Activated effector memory CD4-positive, alpha-beta T cell treated with anti-CD3 and anti-CD28 coated beads, Interleukin-2, amount 50 U/mL, for 16 hours (primary cell): ENCODE data around the gene DNAJC7.

Experiments
- DNase-seq: peaks from one replicate; pipeline ENCODE4 v3.0.0-alpha.2; 2020

DNAJC7 gene

DNA sequence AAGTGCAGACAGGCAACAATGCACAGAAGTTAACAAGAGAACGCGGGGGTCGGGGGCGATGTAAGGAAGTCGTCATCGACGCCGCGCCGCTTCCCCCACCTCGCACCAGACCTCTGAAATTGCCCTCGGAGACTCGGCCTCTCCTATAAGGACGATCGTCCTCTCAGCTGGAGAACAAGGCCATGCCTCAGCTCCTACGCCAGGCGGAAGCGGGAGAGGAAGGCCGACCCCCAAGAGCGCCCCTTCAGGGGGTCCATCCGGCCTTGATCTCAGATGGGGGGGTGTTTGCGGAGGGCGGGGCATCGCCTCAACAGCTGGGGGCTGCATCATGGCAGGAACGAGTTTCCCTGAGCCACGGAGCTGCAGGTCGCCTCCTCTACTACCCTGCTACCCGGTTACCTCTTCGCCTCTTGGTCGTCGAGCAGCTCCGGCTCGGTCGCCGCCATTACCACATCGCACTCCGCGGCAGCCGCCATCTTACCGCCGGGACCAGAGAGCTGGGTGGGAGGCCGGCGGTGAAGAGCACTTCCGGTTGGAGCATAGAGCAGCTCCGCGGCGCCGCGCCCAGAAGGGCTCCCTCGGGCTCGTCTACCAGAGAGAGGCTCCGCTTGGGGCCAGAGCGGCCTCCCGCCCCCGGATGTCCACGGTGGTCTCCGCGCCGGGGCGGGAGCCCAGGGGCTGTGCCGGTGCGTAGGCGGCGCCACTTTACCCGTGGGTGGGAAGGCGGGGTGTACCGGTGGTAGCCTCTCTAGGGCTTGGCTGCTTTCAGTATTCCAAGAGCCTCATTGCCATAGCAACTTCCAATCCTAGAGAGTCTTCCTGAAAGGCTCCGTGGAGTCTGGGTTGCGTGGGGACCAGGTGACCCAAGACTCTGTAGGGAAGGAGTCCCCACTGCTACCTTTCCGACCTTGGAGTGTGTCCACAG, at the start of gene DNAJC7:
DNAJC7 (minus strand) TSS at position 499 of the 925 bp plus-strand sequence; CDS start at position 476, 23 bp downstream.
- peak; percentile 96 for DNase-seq

DNA sequence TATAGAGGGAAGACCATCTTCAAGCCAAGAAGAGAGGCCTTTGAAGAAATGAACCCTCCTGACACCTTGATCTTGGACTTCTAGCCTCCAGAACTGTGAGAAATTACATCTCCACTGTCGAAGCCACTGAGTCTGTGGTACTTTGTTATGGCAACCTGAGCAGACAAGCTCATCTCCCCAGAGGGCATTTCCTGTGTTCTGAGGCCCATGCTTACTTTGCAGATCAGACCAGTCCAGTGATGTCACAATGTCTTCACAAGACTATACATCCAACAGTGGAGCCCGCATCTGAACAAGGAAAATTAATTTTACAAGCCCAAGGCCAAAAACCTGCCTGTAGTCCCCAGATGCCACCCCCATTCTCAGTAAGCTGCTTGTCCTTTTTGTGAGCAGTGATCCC, 48.0 kb upstream of the DNAJC7 start:
- DNase-seq: no peak

DNA sequence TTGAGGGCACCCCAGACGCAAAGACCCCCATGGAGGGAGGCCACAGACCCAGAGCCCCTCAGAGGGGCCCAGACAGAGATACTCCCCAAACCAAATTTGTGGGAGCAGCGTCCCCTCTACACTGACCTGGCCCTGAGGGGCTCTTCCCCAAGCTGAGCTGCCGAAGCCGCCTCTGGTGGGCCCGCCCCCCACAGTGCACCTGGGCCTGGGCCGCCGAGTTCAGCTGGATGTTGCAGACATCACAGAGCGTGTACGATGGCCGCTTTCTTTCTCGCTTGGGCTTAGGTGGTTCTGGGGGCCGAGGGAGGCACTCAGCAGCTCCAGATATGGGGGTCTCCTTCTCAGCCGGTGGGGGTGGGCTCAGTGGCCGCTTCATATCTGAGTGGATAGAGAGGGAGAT, 45.4 kb upstream of the DNAJC7 start:
- DNase-seq: no peak

DNA sequence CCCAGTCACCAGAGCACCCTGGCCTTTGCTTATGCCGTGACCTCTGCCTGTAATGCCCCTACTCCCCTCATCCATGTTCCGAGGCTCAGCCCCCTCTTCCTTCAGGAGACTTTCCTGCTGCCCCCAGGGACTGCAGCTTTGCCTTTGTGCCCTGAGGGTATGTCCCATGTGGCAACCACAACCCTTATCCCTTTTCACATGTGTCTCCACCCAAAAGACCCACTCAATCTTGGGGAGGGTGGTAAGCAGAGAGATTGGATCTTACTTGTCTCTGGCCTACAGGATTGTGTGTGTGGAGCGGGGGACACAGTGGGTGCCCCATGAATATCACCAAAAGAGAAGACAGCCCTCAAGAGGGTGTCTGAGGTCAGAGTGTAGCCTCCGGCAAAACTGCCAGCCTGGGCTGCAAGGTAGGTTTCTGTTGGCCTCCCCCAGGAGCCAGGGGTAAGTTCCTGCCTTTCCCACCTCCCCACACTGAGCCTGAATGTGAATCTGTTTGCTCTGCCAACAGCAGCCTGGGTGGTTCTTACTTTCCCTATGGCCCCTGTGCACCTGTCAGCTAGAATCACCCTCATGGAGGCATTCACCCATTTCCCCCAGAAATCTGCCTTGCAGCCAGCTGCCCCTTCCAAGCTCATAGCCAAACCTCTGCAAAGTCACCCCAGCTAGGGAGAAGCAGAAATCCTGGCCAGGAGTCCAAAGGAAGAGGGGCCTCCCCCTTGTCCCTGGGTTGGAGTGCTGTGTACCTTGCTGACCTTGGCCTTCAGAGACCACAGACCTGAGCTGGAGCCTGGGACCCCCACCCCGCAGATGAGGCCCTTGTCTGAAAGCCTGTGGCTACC, 44.6 kb upstream of the DNAJC7 start:
- DNase-seq: no peak

GRCh38 chr17:42060231-42060630, 43.0 kb upstream of the DNAJC7 start:
- no peak for DNase-seq

- DNase-seq: no peak
These were observed 42.6 kb upstream of the DNAJC7 start for GRCh38 chr17:42059815-42060214.

DNA sequence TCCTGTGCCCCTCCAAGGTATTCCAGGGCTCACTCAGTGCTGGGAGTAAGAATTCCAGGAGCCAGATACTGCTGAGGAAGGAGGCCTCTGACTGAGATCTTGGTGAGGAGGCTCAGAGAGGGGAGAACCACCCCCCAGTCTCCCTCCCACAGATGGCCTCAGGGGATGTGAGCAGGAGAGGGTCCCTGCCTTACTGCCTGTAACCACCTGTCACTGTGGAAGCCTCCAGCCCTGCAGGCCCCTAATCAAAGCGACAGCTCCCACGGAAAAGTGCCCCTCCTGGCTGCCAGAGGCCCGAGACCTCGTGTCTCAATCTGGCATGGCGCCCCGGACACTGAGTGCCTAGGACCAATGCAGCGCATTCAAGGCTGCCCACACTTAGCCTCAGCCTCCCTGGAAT, 40.8 kb upstream of the DNAJC7 start:
- no peak for DNase-seq

DNA sequence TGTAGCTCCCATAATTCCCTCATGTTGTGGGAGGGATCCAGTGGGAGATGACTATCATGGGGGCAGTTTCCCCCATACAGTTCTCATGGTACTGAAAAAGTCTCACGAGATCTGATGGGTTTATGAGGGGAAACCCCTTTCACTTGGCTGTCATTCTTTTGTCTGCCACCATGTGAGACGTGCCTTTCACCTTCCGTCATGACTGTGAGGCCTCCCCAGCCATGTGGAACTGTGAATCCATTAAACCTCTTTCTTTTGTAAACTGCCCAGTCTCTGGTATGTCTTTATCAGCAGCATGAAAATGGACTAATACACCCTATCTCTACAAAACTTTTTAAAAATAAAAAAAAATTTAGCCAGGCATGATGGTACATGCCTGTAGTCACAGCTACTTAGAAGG, 39.4 kb upstream of the DNAJC7 start:
- no peak for DNase-seq

DNA sequence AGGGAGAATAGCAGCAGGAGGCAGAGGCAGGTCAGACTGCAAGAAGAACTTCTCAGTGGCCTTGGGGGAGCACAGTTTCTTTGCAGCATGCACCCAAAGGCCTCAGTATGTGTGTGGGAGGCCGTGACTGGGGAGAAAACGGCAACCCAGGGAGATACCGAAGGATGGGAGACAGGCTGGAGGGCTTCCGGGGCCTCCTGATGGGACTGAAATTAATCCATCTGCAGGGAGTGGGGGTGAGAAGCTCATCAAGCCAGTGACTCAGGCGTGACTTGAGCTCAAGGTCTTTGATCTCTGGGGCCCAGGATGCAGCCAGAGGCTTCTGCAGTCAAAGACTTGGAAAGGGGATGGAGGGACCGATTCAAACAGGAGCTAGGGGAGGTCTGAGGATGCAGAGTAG, 38.3 kb upstream of the DNAJC7 start:
- no peak for DNase-seq

DNA sequence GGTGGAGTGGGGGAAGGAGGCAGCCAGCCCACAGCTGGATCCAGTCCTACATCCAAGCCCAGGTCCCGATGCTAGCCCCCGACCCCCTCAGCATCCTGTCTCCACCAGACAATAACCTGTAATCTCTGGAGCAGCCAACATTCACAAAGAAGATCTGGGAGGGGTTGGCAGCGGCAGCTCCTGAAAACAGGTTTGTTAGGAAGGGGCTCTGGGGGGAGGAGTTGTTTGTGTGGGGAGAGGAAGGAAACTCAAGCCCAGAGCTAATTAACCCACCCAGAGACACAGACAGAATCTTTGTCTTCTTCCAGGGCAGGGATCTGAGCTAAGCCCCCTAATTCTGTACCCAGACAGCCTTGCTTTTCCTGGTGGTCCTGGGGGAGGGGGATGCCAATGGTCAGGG, 37.8 kb upstream of the DNAJC7 start:
- DNase-seq: no peak

GRCh38 chr17:42053731-42054500, 36.7 kb upstream of the DNAJC7 start:
- DNase-seq: no peak

DNA sequence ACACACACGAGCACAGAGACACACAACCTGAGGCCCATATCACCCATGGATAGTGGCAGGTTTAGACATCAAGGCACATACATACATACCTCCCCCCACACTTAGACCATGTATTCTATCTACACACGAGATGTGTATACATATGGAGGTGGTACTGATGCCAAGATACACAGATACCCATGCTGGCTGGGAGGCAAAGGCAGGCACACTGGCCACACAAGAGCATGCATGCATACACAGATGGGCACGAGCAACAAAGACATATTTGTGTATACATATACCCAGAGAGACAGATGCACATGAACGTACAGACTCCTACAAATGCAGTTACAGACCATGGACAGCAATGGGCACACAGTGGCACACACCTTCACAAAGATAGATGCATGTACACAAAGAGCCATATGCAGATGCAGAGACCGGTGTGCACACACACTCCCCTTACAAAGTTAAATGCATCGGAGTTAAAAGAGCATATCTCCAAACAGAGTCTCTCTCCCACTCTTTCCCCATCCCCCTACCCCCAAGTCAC, 35.2 kb upstream of the DNAJC7 start:
- no peak for DNase-seq

DNA sequence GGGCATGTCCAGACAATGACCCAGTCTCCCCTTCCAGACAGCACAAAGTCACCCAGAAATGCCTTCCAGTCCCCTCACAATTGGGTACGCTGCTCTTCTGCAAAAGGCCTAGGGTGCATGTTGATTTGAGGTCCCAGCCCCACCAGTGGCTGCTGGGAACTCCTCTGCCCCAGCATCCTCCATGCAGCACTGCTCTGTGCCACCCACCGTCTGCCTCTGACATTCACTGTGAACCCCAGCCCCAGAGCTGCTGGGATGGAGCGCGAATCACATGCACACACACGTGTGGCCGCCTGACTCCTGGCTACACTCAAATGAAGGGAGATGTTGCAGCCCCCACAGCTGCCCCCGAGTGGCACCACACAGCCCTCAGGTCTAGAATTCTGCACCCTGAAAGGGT, 34.4 kb upstream of the DNAJC7 start:
- DNase-seq: no peak

DNA sequence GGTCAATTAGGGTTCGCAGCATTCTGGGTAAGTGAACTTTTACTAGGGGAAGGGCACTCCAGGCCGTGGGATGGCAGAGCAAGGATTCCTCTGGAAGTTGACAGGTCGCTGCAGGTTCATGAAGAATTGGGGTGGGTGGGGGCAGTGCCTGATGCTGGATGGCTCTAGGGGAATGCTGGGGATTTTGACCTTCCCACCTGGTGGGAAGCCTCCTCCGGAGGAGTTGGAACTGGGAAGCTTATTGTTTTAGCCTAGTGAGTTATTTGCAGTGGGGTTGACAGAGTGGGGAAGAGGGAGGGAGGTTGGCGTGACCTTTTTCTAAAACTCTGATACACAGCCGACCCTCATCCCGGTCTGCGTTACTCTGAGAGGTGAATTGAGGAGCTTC, 33.8 kb upstream of the DNAJC7 start:
- no peak for DNase-seq

DNA sequence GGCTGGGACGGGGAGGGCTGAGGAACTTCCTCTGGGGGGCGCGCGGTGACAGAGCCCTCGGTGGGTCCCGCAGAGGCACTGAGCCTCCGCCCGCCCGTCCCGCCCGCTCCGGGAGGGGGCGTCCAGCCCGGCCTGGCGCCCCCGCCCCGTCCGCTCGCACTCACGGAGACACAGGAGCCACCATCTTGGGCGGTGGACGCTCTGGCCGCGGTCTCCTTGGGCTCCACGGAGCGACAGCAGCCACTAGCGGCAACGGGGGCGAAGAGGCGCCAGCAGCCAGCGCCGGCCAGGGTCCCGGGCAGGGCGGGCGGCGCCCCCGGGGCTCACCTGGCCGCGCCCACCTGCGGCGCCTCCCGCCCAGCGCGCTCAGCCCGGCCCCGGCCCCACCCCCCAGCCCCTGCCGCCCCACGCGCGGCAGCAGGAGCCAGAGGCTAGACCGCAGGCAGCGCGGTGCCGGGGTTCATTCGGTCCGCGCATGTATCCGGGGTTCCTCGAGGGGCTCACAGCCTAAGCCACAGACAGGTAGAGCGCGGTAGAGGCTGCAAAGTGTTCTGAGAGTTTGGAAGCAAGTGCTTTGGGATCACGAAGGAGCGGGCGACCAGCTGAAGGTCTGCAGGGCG, 33.3 kb upstream of the DNAJC7 start, which contains the start of gene C17orf113:
C17orf113 (minus strand) TSS at position 209 of the 620 bp plus-strand sequence. CDS start 7,225 bp downstream, outside the sequence.
- DNase-seq: peak; percentile 77

GRCh38 chr17:42049834-42050392, 32.7 kb upstream of the DNAJC7 start:
- DNase-seq: no peak

DNA sequence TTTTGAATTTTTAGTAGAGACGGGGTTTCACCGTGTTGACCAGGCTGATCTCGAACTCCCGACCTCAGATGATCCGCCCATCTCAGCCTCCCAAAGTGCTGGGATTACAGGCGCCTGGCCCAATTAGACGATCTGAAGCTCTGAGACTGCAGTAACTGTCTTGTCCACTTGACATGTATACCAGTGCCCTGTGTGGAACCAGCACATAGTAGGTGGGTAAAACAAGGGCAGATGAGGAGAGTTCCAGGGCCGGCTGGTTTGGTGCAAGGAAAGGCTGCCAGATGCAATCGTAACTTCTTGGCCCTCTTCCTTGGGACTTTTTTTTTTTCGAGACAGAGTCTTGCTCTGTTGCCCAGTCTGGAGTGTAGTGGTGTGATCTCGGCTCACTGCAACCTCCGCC, 30.1 kb upstream of the DNAJC7 start:
- no peak for DNase-seq

DNA sequence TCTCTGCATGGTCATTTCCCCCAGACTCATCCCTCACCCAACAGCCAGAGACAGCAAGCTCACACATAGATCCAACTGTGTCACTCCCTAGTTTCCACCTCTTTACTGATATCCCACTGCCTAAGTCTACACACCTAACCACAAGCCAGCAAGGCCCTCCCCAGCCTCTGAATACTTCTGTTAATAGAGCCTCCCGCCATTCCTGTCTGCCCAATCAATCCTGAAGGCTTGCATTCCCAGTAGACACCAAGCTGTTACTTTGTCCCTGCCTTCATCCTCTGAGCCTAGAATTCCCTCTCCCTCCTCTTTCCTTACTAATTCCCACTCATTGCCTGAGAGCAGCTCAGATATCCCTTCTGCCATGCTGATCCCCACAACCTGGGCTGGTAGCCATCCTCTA, 28.5 kb upstream of the DNAJC7 start:
- no peak for DNase-seq

- DNase-seq: no peak
These were observed 25.5 kb upstream of the DNAJC7 start for GRCh38 chr17:42042598-42043319.

GRCh38 chr17:42041619-42042018, 24.4 kb upstream of the DNAJC7 start:
- no peak for DNase-seq

GRCh38 chr17:42040818-42041217, 23.6 kb upstream of the DNAJC7 start:
- DNase-seq: no peak
